ENCODE measurements around the gene LYPLA2. TPM values are rescaled to one million over a fixed set of nuclear protein-coding genes. Genes with fewer than 3 reads are reported as not detected.

The LYPLA2 gene
- total and polyA plus RNA-seq, 2 experiments from 2014 or later, result 102 to 204 TPM

DNA sequence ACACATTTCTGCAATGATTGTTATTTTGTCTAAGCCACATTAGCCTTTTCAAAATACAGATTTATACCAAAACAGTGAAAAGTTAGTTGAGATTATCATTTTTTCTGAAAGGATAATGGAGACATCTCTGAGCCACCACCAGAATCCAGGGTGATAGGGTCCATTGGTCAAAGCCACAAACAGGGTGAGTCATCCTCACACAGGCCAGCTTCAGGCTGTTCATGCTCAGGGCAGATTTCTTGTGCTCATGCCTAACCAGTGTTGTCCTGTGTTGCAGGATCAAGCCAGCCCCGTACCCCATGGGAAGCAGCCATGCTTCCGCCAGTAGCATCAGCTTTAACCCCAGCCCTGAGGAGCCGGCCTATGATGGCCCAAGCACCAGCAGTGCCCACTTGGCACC, 34.3 kb upstream of the LYPLA2 start (continued):
- TF ChIP-seq, protein P1, sequence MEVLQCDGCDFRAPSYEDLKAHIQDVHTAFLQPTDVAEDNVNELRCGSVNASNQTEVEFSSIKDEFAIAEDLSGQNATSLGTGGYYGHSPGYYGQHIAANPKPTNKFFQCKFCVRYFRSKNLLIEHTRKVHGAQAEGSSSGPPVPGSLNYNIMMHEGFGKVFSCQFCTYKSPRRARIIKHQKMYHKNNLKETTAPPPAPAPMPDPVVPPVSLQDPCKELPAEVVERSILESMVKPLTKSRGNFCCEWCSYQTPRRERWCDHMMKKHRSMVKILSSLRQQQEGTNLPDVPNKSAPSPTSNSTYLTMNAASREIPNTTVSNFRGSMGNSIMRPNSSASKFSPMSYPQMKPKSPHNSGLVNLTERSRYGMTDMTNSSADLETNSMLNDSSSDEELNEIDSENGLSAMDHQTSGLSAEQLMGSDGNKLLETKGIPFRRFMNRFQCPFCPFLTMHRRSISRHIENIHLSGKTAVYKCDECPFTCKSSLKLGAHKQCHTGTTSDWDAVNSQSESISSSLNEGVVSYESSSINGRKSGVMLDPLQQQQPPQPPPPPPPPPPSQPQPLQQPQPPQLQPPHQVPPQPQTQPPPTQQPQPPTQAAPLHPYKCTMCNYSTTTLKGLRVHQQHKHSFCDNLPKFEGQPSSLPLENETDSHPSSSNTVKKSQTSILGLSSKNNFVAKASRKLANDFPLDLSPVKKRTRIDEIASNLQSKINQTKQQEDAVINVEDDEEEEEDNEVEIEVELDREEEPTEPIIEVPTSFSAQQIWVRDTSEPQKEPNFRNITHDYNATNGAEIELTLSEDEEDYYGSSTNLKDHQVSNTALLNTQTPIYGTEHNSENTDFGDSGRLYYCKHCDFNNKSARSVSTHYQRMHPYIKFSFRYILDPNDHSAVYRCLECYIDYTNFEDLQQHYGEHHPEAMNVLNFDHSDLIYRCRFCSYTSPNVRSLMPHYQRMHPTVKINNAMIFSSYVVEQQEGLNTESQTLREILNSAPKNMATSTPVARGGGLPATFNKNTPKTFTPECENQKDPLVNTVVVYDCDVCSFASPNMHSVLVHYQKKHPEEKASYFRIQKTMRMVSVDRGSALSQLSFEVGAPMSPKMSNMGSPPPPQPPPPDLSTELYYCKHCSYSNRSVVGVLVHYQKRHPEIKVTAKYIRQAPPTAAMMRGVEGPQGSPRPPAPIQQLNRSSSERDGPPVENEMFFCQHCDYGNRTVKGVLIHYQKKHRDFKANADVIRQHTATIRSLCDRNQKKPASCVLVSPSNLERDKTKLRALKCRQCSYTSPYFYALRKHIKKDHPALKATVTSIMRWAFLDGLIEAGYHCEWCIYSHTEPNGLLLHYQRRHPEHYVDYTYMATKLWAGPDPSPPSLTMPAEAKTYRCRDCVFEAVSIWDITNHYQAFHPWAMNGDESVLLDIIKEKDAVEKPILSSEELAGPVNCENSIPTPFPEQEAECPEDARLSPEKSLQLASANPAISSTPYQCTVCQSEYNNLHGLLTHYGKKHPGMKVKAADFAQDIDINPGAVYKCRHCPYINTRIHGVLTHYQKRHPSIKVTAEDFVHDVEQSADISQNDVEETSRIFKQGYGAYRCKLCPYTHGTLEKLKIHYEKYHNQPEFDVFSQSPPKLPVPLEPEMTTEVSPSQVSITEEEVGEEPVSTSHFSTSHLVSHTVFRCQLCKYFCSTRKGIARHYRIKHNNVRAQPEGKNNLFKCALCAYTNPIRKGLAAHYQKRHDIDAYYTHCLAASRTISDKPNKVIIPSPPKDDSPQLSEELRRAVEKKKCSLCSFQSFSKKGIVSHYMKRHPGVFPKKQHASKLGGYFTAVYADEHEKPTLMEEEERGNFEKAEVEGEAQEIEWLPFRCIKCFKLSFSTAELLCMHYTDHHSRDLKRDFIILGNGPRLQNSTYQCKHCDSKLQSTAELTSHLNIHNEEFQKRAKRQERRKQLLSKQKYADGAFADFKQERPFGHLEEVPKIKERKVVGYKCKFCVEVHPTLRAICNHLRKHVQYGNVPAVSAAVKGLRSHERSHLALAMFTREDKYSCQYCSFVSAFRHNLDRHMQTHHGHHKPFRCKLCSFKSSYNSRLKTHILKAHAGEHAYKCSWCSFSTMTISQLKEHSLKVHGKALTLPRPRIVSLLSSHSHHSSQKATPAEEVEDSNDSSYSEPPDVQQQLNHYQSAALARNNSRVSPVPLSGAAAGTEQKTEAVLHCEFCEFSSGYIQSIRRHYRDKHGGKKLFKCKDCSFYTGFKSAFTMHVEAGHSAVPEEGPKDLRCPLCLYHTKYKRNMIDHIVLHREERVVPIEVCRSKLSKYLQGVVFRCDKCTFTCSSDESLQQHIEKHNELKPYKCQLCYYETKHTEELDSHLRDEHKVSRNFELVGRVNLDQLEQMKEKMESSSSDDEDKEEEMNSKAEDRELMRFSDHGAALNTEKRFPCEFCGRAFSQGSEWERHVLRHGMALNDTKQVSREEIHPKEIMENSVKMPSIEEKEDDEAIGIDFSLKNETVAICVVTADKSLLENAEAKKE (CRISPR knock-in tag; IDR thresholded peaks at IDR 0.05), result no peak
- no peak for TF ChIP-seq EZH2 (IDR thresholded peaks at IDR 0.05; ENCODE audit: low read depth, unreplicated experiment)
- no peak for TF ChIP-seq STAT1 (IDR thresholded peaks at IDR 0.05; ENCODE audit: unreplicated experiment)

DNA sequence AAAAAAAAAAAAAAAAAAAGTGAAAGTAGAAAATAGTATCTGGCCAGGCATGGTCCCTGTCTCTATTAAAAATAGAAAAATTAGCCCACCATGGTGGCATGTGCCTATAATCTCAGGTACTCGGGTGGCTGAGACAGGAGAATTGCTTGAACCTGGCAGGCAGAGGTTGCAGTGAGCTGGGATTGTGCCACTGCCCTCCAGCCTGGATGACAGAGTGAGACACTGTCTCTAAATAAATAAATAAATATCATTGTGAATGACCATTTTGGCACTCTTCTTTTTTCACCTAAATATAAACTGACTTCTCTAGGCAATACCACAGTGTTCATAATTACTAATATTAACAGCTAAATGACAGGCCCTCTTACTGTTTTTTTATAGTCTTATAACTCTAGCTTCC, 33.1 kb upstream of the LYPLA2 start:
- H3K4me3 ChIP-seq, result no peak overlapping the region
- H3K4me1 ChIP-seq (ENCODE audit: insufficient read depth), result no peaks in the 10 kb centered on the region
- Mint-ChIP-seq H3K36me3 (ENCODE audit: low read depth) (peaks cover 86% of the 10 kb centered on the region), H3K9me3 (no peaks in the 10 kb centered on the region), H3K27ac (no peak overlapping the region), H3K4me3 (no peak overlapping the region), H3K27me3 (ENCODE audit: insufficient read depth, low read depth, poor library complexity) (peaks cover 9% of the 10 kb centered on the region), H3K4me1 (no peaks in the 10 kb centered on the region)
- H3K36me3 ChIP-seq (ENCODE audit: insufficient read depth), result peaks cover 72% of the 10 kb centered on the region
- DNase-seq (ENCODE audit: low spot score) (no peak), ATAC-seq (no peak)
- TF ChIP-seq EZH2phosphoT487 (IDR thresholded peaks at IDR 0.05; ENCODE audit: unreplicated experiment) (no peak), STAT1 (IDR thresholded peaks at IDR 0.05; ENCODE audit: unreplicated experiment) (no peak), ZNF114 (CRISPR knock-in tag; IDR thresholded peaks at IDR 0.05) (no peak), EZH2 (IDR thresholded peaks at IDR 0.05; ENCODE audit: low read depth, unreplicated experiment) (no peak)
- TF ChIP-seq, protein P2, sequence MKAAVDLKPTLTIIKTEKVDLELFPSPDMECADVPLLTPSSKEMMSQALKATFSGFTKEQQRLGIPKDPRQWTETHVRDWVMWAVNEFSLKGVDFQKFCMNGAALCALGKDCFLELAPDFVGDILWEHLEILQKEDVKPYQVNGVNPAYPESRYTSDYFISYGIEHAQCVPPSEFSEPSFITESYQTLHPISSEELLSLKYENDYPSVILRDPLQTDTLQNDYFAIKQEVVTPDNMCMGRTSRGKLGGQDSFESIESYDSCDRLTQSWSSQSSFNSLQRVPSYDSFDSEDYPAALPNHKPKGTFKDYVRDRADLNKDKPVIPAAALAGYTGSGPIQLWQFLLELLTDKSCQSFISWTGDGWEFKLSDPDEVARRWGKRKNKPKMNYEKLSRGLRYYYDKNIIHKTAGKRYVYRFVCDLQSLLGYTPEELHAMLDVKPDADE (IDR thresholded peaks at IDR 0.05), result no peak
- no peak overlapping the region for H2AFZ ChIP-seq
- H3K27ac ChIP-seq (ENCODE audit: low read depth), result no peak overlapping the region
- H3K27me3 ChIP-seq (ENCODE audit: insufficient read depth), result no peaks in the 10 kb centered on the region
- no peak overlapping the region for H3K4me2 ChIP-seq
- no peaks in the 10 kb centered on the region for H3K9me2 ChIP-seq (ENCODE audit: insufficient read depth)
- peaks cover 25% of the 10 kb centered on the region for H4K20me1 ChIP-seq (replicated peaks; ENCODE audit: insufficient read depth)
- 0 out of 2 replicates have a peak, but pooled peaks cover 3% of the 10 kb centered on the region for H3K79me2 ChIP-seq (replicated peaks; ENCODE audit: insufficient read depth)
- H3F3A ChIP-seq (replicated peaks; ENCODE audit: low read depth), result peaks cover 7% of the 10 kb centered on the region; the same call in 1 of the 2 replicates
